AG09309 (cell line): ENCODE measurements around the gene NDUFS6.

ENCODE experiments used
- DNase-seq: peaks from one replicate; pipeline ENCODE4 v3.0.0-alpha.2; 2010; ENCODE audit warnings: low read depth
- H3K4me3 ChIP-seq: 2 replicates; pipeline ENCODE4 v1.5.1; 2011; ENCODE audit warnings: mild to moderate bottlenecking, low read depth, low read length, moderate library complexity; ENCODE audit not compliant: control insufficient read depth
- TF ChIP-seq, protein P1 (sequence below): IDR thresholded peaks from 2 replicates; pipeline ENCODE4 v1.5.1; 2011; ENCODE audit warnings: mild to moderate bottlenecking, low read depth, low read length, inconsistent platforms; ENCODE audit not compliant: insufficient read depth, control insufficient read depth; ENCODE audit errors: missing control alignments

NDUFS6 gene

DNA sequence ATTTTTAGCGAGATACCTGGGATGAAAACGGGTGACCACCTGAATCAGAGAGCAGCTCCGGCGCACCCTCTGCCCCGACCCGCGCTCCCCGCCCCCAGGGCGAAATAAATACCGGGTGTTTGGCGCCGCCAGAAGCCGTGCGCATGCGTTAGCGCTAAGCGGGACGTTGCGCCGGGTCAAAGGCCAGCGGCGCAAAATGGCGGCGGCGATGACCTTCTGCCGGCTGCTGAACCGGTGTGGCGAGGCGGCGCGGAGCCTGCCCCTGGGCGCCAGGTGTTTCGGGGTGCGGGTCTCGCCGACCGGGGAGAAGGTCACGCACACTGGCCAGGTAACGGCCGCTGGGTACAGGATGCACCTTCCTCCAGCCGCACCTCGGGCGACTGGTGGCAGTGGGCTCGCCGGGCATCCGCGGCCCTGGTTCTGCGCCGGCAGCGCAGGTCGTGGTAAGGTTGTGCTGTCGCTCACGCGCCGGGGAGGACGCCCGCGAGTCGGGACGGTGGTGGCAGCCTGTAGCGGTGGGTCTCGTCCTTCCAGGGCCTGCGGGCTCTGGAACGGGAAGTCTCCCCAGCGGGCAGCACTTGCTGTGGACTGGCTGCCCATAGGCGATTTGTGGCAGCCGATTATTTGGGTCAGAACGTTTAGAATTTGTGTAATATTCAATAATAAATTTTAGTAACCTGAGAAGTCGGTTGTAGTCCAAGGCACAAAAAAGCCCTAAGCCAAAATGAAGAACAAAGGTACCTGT is at the start of gene NDUFS6:
NDUFS6 (plus strand) TSS at position 186 of the 745 bp plus-strand sequence; CDS start at position 197, 11 bp downstream.
- peak within 1 kb of the TSS; percentile 77 for H3K4me3 ChIP-seq
- TF ChIP-seq, protein P1, sequence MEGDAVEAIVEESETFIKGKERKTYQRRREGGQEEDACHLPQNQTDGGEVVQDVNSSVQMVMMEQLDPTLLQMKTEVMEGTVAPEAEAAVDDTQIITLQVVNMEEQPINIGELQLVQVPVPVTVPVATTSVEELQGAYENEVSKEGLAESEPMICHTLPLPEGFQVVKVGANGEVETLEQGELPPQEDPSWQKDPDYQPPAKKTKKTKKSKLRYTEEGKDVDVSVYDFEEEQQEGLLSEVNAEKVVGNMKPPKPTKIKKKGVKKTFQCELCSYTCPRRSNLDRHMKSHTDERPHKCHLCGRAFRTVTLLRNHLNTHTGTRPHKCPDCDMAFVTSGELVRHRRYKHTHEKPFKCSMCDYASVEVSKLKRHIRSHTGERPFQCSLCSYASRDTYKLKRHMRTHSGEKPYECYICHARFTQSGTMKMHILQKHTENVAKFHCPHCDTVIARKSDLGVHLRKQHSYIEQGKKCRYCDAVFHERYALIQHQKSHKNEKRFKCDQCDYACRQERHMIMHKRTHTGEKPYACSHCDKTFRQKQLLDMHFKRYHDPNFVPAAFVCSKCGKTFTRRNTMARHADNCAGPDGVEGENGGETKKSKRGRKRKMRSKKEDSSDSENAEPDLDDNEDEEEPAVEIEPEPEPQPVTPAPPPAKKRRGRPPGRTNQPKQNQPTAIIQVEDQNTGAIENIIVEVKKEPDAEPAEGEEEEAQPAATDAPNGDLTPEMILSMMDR: no peak
- no peak for DNase-seq

DNA sequence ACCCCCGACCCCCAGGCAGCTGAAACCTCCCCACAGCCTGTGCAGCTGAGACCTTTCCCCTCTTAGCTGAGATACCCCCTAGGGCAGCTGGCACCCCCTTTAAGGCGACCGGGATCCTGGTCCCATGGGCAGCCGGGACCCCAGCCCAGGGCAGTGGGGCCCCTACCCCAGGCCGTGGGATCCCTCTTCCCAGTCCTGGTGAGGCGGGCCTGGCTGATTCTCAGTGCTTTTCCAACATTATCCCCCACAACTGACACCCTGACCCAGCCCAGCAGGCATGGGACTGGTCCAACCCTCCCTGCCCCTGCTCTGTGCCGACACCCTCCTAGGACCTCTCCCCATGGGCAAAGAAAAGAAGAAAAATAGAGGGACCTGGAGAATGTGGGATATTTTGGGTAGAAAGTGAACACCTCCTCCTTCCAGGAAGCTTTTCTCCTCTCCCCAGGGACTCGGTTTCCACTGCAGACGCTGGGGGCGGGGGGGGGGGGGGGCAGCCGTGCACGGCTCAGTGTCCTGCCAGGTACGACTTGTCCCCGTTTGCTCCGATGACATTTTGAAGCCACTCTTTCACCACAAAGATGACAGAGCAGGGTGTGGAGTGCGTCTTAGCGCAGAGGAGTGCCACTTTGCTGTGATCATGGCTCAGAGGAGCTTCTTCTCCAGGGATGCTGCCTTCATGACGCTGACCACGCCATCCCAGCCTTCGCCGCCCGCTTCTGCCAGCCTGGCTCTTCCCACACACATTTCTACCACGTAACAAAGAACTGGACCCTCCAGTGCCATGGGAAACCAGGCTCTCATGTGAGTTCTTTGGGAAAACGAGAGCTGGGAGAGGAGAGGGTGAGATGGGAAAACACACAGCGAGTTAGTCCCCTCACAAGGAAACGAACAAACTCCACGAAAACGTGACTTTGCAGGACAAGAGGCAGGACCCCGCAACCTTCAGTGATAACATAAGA is 49.1 kb upstream of the NDUFS6 start:
- H3K4me3 ChIP-seq: no peak overlapping the region
- no peak for DNase-seq
- TF ChIP-seq, protein P1: no peak

DNA sequence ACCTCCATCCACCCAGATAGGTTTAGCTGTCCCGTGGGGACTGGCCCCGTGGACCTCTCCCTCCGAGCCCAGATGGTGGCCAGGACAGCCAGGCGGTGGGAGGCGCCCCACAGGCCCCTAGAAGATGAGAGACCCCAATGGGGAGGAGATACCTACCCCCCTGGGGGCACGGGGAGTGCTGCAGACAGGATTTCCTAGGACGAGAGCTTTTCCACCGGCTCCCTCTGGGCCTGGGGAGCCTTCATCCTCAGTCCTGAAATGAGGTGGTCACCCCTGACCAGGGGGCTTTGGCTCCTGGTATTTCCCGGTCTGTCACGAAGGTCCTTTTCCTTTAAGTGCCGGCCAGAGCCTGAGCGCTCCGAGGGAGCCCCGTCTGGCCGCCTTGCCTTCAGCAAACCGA is 48.3 kb upstream of the NDUFS6 start:
- no peak for DNase-seq
- TF ChIP-seq, protein P1: no peak

DNA sequence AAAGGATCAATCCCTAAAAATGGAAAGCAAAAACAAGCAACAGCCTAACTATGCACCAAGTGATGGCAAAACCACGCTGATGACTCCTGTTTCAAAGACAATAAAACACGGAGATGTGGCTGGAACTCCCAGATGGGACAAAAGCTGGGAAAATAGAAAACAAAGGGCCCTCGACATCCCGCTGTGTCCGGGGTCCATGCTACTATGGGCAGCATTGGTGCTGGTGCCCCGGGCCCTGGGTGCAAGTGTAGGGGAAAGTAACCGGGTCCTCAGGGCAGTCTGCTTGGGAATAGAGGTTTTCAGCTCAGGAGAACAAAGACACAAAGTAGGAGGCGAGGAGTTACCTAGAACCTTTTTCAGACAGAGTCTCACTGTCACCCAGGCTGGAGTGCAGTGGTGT is 47.7 kb upstream of the NDUFS6 start:
- DNase-seq: no peak
- TF ChIP-seq, protein P1: no peak
- H3K4me3 ChIP-seq: no peak overlapping the region

More for the DNA sequence above, 48.3 kb upstream of the NDUFS6 start:
- no peak overlapping the region for H3K4me3 ChIP-seq

DNA sequence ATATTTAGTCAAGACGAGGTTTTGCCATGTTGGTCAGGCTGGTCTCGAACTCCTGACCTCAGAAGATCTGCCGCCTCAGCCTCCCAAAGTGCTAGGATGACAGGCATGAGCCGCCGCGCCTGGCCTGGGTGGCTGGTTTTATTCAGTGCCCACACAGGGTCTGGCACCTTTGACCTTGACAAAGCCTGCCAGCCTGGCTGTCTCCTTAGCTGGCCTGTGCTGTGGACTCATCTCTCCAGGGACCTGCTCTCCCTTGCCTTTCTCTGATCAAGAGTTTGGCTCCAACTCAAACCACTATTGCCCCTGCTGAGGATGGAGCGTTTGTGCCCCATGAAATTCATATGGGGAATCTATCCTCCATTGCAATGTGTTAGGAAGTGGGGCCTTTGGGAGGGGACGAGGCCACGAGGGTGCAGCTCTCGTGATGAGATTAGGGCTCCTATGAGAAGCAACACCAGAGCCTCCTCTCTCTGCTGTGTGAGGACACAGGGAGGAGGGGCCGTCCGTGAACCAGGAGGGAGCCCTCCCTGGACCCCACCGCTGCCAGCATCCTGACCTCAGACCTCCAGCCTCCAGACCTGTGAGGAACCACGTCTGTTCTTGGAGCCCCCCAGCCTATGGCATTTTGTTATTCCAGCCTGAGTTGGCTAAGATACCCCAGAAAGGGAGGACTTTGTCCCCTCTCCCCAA is 46.5 kb upstream of the NDUFS6 start:
- TF ChIP-seq, protein P1: no peak
- no peak overlapping the region for H3K4me3 ChIP-seq
- no peak for DNase-seq

DNA sequence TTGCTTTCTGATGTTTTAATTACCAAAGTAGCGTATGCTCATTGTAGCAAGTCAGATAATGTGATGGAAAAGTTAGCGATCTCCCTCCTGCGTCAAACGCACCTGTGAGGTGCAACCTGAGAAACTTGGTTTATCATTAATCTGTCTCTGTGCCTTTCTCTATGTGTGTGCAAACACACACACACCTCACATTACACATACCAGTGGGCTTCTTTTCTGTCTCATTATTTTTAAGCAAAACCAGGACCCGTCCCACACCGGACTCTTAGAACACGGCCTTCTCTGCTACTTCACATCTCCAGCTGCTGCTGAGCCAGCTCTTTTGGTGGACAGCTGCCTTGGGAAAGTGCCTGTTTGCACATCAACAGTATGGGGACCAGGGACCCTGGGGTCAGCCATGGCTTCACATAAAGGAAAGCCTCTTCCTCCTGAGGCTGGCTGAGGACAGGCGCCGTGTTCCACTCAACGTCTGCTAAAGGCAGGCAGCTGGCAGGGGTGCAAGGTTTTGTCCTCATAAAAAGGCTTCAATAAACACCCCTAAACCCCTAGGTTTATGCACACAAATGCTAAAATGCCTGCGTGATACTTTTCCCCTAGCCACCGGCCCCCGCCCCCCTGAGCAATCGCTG is 45.8 kb upstream of the NDUFS6 start:
- no peak for DNase-seq
- TF ChIP-seq, protein P1: no peak
- no peak overlapping the region for H3K4me3 ChIP-seq
